Thoracic aorta (tissue), 2 donors: Measurements from ENCODE around the gene HTR2A. TPM values are rescaled to one million over a fixed set of nuclear protein-coding genes. Genes with fewer than 3 reads are reported as not detected.

ENCODE experiments used
- ATAC-seq: fragments of 150-250 bp; one replicate; pipeline ENCODE4 v1.8.0; 2017; ENCODE audit warnings: low read depth; ENCODE audit not compliant: insufficient number of reproducible peaks, low FRiP score
- DNase-seq: peaks from one replicate; pipeline ENCODE4 v3.0.0-alpha.2; 2020; ENCODE audit warnings: low spot score
- H3K27ac ChIP-seq, 2 donors: fragments of 200-600 bp; sonication (generic); 1 replicate in 1 of 2; 2 replicates in 1 of 2; pipeline ENCODE4 v1.5.1; 2016; ENCODE audit warnings: mild to moderate bottlenecking in 2 of 2, moderate library complexity in 2 of 2
- H3K27me3 ChIP-seq: fragments of 200-600 bp; sonication (generic); replicated peaks from 2 replicates; pipeline ENCODE4 v1.6.0; 2016; ENCODE audit warnings: mild to moderate bottlenecking; ENCODE audit not compliant: insufficient read depth
- H3K36me3 ChIP-seq: fragments of 200-600 bp; sonication (generic); one replicate; pipeline ENCODE4 v1.5.1; 2016
- H3K4me1 ChIP-seq, 2 donors: fragments of 200-600 bp; sonication (generic); 1 replicate in 1 of 2; 2 replicates in 1 of 2; pipeline versions ENCODE4 v1.5.1 to v1.6.0; 2016; ENCODE audit warnings: low read depth in 2 of 2, mild to moderate bottlenecking in 1 of 2; ENCODE audit not compliant: control insufficient read depth in 1 of 2
- H3K4me3 ChIP-seq: fragments of 200-600 bp; sonication (generic); 2 replicates; pipeline ENCODE4 v1.5.1; 2016; ENCODE audit warnings: mild to moderate bottlenecking
- H3K9me3 ChIP-seq: fragments of 200-600 bp; sonication (generic); 2 replicates; pipeline ENCODE4 v1.5.1; 2016
- total RNA-seq, 2 donors: library from RNA; depleted of rRNA; stranded (reverse); fragments of >200 nt; gene quantifications; one replicate each; pipeline versions ENCODE4 v1.1.0 to v1.2.3, GENCODE V29; 2016
- TF ChIP-seq, protein P1 (sequence below): fragments of 200-600 bp; sonication (generic); IDR thresholded peaks from one replicate; pipeline ENCODE4 v1.5.1; 2019; ENCODE audit warnings: antibody characterized with exemption

HTR2A gene
- total RNA-seq, 2 donors from 2014 or later, result 1.4 to 2.6 TPM

DNA sequence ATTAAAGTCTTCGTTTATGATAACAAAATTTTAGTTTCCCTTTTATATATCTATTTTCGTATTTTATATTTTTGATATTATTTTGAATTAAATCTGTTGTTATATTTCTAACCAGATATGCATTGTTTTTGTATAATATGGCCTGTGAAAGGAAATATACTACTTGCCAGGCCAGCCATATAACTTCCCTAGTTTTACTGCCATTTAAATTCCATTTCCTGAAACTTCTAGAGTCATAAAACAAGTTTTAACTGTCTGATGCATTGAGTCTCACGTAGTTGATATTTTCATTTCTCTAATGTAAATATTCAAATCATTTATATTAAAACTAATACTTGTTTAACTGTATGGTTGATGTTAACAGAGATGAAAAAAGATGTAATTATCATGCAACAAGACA, 113.3 kb downstream of the HTR2A start:
- TF ChIP-seq, protein P1, sequence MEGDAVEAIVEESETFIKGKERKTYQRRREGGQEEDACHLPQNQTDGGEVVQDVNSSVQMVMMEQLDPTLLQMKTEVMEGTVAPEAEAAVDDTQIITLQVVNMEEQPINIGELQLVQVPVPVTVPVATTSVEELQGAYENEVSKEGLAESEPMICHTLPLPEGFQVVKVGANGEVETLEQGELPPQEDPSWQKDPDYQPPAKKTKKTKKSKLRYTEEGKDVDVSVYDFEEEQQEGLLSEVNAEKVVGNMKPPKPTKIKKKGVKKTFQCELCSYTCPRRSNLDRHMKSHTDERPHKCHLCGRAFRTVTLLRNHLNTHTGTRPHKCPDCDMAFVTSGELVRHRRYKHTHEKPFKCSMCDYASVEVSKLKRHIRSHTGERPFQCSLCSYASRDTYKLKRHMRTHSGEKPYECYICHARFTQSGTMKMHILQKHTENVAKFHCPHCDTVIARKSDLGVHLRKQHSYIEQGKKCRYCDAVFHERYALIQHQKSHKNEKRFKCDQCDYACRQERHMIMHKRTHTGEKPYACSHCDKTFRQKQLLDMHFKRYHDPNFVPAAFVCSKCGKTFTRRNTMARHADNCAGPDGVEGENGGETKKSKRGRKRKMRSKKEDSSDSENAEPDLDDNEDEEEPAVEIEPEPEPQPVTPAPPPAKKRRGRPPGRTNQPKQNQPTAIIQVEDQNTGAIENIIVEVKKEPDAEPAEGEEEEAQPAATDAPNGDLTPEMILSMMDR, result no peak
- H3K4me3 ChIP-seq, result no peak overlapping the region
- DNase-seq, result no peak
- H3K36me3 ChIP-seq, result peaks cover 21% of the 10 kb centered on the region
- no peak for ATAC-seq
- H3K4me1 ChIP-seq, result peaks cover 10 to 26% of the 10 kb centered on the region in 2 donors
- H3K27ac ChIP-seq, result no peak overlapping the region
- no peaks in the 10 kb centered on the region for H3K9me3 ChIP-seq
- no peaks in the 10 kb centered on the region for H3K27me3 ChIP-seq

DNA sequence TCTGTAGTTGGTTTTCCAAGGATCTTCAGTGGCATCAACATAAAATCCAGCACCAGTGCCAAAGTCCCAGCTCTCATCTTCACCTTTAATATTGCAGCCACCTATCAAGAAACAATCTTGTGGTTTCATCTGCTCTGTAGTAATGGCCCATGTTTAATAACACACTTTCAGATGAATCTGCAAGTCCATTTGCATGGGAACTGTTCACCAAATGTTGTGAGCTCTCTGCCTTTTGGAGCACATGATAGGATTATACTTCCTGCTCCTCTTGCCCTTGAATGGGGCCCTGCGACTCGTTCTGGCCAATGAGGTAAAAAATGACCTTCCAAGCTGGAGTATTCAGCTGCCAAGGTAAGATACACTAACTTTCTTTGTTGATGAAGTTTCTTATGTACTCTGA, 114.2 kb downstream of the HTR2A start:
- H3K27me3 ChIP-seq, result no peaks in the 10 kb centered on the region
- no peak overlapping the region for H3K27ac ChIP-seq
- H3K4me1 ChIP-seq, result peaks cover 11 to 29% of the 10 kb centered on the region in 2 donors
- DNase-seq (no peak), ATAC-seq (no peak)
- peaks cover 21% of the 10 kb centered on the region for H3K36me3 ChIP-seq
- TF ChIP-seq, protein P1, result no peak
- no peak overlapping the region for H3K4me3 ChIP-seq
- no peaks in the 10 kb centered on the region for H3K9me3 ChIP-seq

DNA sequence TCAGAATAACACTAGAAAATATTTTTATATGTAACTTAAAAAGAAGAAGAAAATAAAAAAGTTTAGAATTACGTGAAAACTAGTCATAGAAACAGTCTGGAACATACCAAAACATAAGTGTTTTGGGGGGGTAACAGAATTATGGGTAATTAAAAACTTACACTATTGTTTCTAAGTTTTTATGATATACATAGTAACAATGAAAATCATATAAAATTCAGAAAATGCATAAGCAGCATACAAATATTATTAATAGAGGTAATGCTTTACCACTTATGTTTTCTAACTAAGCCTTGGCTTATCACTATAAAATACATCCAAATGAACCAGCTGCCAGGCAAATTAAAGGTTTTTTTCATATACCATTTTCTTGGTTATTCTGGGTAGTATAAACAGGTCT, 114.8 kb downstream of the HTR2A start:
- H3K4me1 ChIP-seq, result peaks cover 12 to 35% of the 10 kb centered on the region in 2 donors
- no peaks in the 10 kb centered on the region for H3K9me3 ChIP-seq
- no peak for DNase-seq
- TF ChIP-seq, protein P1, result no peak
- H3K27ac ChIP-seq, result no peak overlapping the region
- H3K27me3 ChIP-seq, result no peaks in the 10 kb centered on the region
- no peak for ATAC-seq
- peaks cover 21% of the 10 kb centered on the region for H3K36me3 ChIP-seq
- H3K4me3 ChIP-seq, result no peak overlapping the region

Other genes with a start within 250 kb of the HTR2A start
- 100 to 1,000 TPM; 114 to 119 TPM for gene ESD, start 99.9 kb downstream of the HTR2A start, total RNA-seq